T-helper 2 cell treated with Interferon-gamma antibody and Interleukin-4, amounts not matched to agents 5 μg/mL and 100 μg/mL, for 36 hours (primary cell): ENCODE measurements around the gene COL7A1.
A peak's percentile ranks its signal among the peaks of the same experiment; 100 is the strongest.

Experiments
- DNase-seq: peaks from one replicate; pipeline ENCODE4 v3.0.0; 2021; ENCODE audit warnings: low spot score
- H3K27ac Mint-ChIP-seq: one replicate; pipeline ENCODE4 v1.8.0; 2021; ENCODE audit warnings: mild to moderate bottlenecking, mixed read lengths
- H3K27me3 Mint-ChIP-seq: one replicate; pipeline ENCODE4 v1.8.0; 2021; ENCODE audit warnings: low read depth, mixed read lengths
- H3K36me3 Mint-ChIP-seq: one replicate; pipeline ENCODE4 v1.8.0; 2021; ENCODE audit warnings: low read depth, mixed read lengths
- H3K4me1 Mint-ChIP-seq: one replicate; pipeline ENCODE4 v1.8.0; 2021; ENCODE audit warnings: low read depth, mixed read lengths
- H3K4me3 Mint-ChIP-seq: one replicate; pipeline ENCODE4 v1.8.0; 2022; ENCODE audit warnings: mild to moderate bottlenecking, moderate library complexity, mixed read lengths
- H3K9me3 Mint-ChIP-seq: one replicate; pipeline ENCODE4 v1.8.0; 2021; ENCODE audit warnings: mixed read lengths

Gene COL7A1

GRCh38 chr3:48629894-48630293, 34.8 kb upstream of the COL7A1 start:
- Mint-ChIP-seq H3K9me3 (no peaks in the 10 kb centered on the region), H3K27me3 (no peaks in the 10 kb centered on the region), H3K36me3 (peaks cover 37% of the 10 kb centered on the region), H3K4me3 (no peak overlapping the region), H3K4me1 (peaks cover 9% of the 10 kb centered on the region), H3K27ac (no peak overlapping the region)
- DNase-seq, result no peak

- H3K9me3 Mint-ChIP-seq, result no peaks in the 10 kb centered on the region
- H3K27me3 Mint-ChIP-seq, result no peaks in the 10 kb centered on the region
- H3K36me3 Mint-ChIP-seq, result peaks cover 37% of the 10 kb centered on the region
- no peak overlapping the region for H3K27ac Mint-ChIP-seq
- DNase-seq, result no peak
- H3K4me3 Mint-ChIP-seq, result no peak overlapping the region
- peaks cover 11% of the 10 kb centered on the region for H3K4me1 Mint-ChIP-seq
Measured at GRCh38 chr3:48628277-48629017, 33.3 kb upstream of the COL7A1 start.

- Mint-ChIP-seq H3K27me3 (no peaks in the 10 kb centered on the region), H3K9me3 (no peaks in the 10 kb centered on the region), H3K4me3 (no peak overlapping the region), H3K27ac (no peak overlapping the region), H3K4me1 (peaks cover 11% of the 10 kb centered on the region), H3K36me3 (peaks cover 29% of the 10 kb centered on the region)
- no peak for DNase-seq
Measured at GRCh38 chr3:48625600-48625999, 30.5 kb upstream of the COL7A1 start.

- no peak for DNase-seq
- H3K27ac Mint-ChIP-seq, result peak overlapping the region; percentile 28
- no peak overlapping the region for H3K4me3 Mint-ChIP-seq
- no peaks in the 10 kb centered on the region for H3K9me3 Mint-ChIP-seq
- no peaks in the 10 kb centered on the region for H3K27me3 Mint-ChIP-seq
- H3K36me3 Mint-ChIP-seq, result peaks cover 30% of the 10 kb centered on the region
- H3K4me1 Mint-ChIP-seq, result peaks cover 11% of the 10 kb centered on the region
Measured at GRCh38 chr3:48624767-48625166, 29.6 kb upstream of the COL7A1 start.

GRCh38 chr3:48623851-48624547, 28.9 kb upstream of the COL7A1 start:
- peaks cover 28% of the 10 kb centered on the region for H3K36me3 Mint-ChIP-seq
- peaks cover 11% of the 10 kb centered on the region for H3K4me1 Mint-ChIP-seq
- H3K27me3 Mint-ChIP-seq, result no peaks in the 10 kb centered on the region
- H3K9me3 Mint-ChIP-seq, result peaks cover 2% of the 10 kb centered on the region
- peak overlapping the region; percentile 73 for H3K27ac Mint-ChIP-seq
- no peak for DNase-seq
- no peak overlapping the region for H3K4me3 Mint-ChIP-seq

- Mint-ChIP-seq H3K9me3 (peaks cover 14% of the 10 kb centered on the region), H3K27ac (peak within 1 kb of the TSS; percentile 52), H3K4me1 (peaks cover 11% of the 10 kb centered on the region), H3K4me3 (no peak within 1 kb of the TSS), H3K36me3 (peaks cover 33% of the 10 kb centered on the region), H3K27me3 (no peaks in the 10 kb centered on the region)
- DNase-seq, result no peak
Measured at GRCh38 chr3:48621461-48621869, 26.3 kb upstream of the COL7A1 start, which contains the start of gene TMEM89. Gene TMEM89, minus strand, starts transcription at chr3:48621769. Its CDS starts 13 bp downstream, at chr3:48621756.

GRCh38 chr3:48619541-48620524, 24.7 kb upstream of the COL7A1 start:
- H3K36me3 Mint-ChIP-seq, result peaks cover 31% of the 10 kb centered on the region
- no peak overlapping the region for H3K4me3 Mint-ChIP-seq
- H3K27me3 Mint-ChIP-seq, result no peaks in the 10 kb centered on the region
- no peak for DNase-seq
- no peak overlapping the region for H3K27ac Mint-ChIP-seq
- H3K9me3 Mint-ChIP-seq, result peaks cover 18% of the 10 kb centered on the region
- H3K4me1 Mint-ChIP-seq, result peaks cover 10% of the 10 kb centered on the region

- Mint-ChIP-seq H3K36me3 (peaks cover 35% of the 10 kb centered on the region), H3K27ac (no peak overlapping the region), H3K4me3 (no peak overlapping the region), H3K4me1 (peaks cover 9% of the 10 kb centered on the region), H3K9me3 (peaks cover 18% of the 10 kb centered on the region), H3K27me3 (no peaks in the 10 kb centered on the region)
- DNase-seq, result no peak
Measured at GRCh38 chr3:48617559-48617958, 22.4 kb upstream of the COL7A1 start.

- H3K4me1 Mint-ChIP-seq, result peaks cover 18% of the 10 kb centered on the region
- peak overlapping the region; percentile 6 for H3K4me3 Mint-ChIP-seq
- H3K9me3 Mint-ChIP-seq, result peaks cover 16% of the 10 kb centered on the region
- H3K27ac Mint-ChIP-seq, result peak overlapping the region; percentile 76
- no peaks in the 10 kb centered on the region for H3K27me3 Mint-ChIP-seq
- DNase-seq, result peak; percentile 38
- peaks cover 23% of the 10 kb centered on the region for H3K36me3 Mint-ChIP-seq
Measured at GRCh38 chr3:48614044-48614443, 18.9 kb upstream of the COL7A1 start.

- Mint-ChIP-seq H3K27ac (peak overlapping the region; percentile 20), H3K4me3 (no peak overlapping the region), H3K27me3 (no peaks in the 10 kb centered on the region), H3K36me3 (peaks cover 19% of the 10 kb centered on the region), H3K4me1 (peaks cover 30% of the 10 kb centered on the region), H3K9me3 (peaks cover 8% of the 10 kb centered on the region)
- no peak for DNase-seq
Measured at GRCh38 chr3:48612309-48612708, 17.2 kb upstream of the COL7A1 start.

- Mint-ChIP-seq H3K4me3 (peak within 1 kb of the TSS; percentile 99), H3K36me3 (peaks cover 34% of the 10 kb centered on the region), H3K4me1 (peaks cover 30% of the 10 kb centered on the region), H3K27ac (peak within 1 kb of the TSS; percentile 98), H3K27me3 (no peaks in the 10 kb centered on the region), H3K9me3 (no peaks in the 10 kb centered on the region)
- peak; percentile 95 for DNase-seq
Measured at GRCh38 chr3:48609088-48610005, 14.2 kb upstream of the COL7A1 start, which contains the start of gene UQCRC1. Gene UQCRC1, minus strand, starts transcription at chr3:48609646. Its CDS starts 26 bp downstream, at chr3:48609620.

- Mint-ChIP-seq H3K36me3 (peaks cover 42% of the 10 kb centered on the region), H3K27ac (no peak overlapping the region), H3K9me3 (no peaks in the 10 kb centered on the region), H3K4me3 (no peak overlapping the region), H3K4me1 (peaks cover 21% of the 10 kb centered on the region), H3K27me3 (no peaks in the 10 kb centered on the region)
- DNase-seq, result peak; percentile 15
Measured at GRCh38 chr3:48607519-48607918, 12.4 kb upstream of the COL7A1 start.

- Mint-ChIP-seq H3K27me3 (no peaks in the 10 kb centered on the region), H3K4me3 (no peak overlapping the region), H3K36me3 (peaks cover 42% of the 10 kb centered on the region), H3K27ac (no peak overlapping the region), H3K4me1 (no peaks in the 10 kb centered on the region), H3K9me3 (no peaks in the 10 kb centered on the region)
- no peak for DNase-seq
Measured at GRCh38 chr3:48601622-48601994, 6.5 kb upstream of the COL7A1 start.
